Kidney tubule cell (primary cell): ENCODE results near the gene RPH3AL.
"Not testable (repeated sequence)": the region's sequence is repeated elsewhere in the genome, so short reads cannot be mapped to it uniquely, and the experiment has no call there.

Experiments used
- DNase-seq: peaks from one replicate; pipeline ENCODE4 v3.0.0-alpha.2; 2018; ENCODE audit warnings: low spot score

Gene RPH3AL

GRCh38 chr17:282000-282911 is 70.4 kb downstream of the RPH3AL start:
- no peak for DNase-seq

GRCh38 chr17:281365-281999 is 71.1 kb downstream of the RPH3AL start:
- DNase-seq, result no peak

GRCh38 chr17:280901-281300 is 71.7 kb downstream of the RPH3AL start:
- no peak for DNase-seq

- DNase-seq, result no peak
Measured at GRCh38 chr17:280216-280615, 72.4 kb downstream of the RPH3AL start.

DNA sequence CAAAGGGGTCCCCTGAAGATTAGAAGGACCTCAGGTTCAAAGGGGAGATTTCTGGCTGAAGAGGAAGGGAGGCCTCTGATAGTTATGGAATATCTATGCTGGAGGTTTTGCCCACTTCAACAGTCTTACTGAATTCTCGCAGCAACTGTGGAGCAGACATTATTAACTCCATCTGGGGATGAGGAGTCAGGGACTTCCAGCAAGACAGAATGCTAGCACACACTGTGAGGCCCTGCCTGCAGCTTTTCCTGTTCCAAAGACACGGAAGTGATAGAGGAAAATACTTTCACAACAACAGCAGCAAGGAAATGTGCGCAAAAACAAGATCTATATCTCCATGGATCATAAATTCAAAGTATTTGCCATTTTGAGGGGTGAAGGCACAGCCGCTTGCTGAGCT is 72.8 kb downstream of the RPH3AL start:
- no peak for DNase-seq

DNA sequence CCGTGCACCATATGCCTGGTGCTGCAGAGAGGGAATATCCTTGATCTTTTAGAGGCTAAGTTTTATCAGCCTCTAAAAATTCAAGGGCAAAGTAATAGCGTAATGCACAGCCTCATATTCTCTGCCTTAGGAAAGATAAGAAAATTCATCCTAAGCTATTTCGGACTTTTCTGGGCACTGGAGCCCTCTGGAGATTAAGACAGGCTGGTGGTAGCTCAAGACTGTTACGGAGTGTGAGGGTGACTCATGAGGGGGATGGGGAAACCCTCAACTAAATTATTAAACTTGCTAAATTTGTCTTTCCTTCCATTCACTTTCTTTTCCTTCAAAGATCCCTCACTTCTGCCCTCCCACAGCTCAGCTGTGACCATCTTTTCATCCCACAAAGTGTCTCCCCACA is 73.3 kb downstream of the RPH3AL start:
- DNase-seq, result no peak

DNA sequence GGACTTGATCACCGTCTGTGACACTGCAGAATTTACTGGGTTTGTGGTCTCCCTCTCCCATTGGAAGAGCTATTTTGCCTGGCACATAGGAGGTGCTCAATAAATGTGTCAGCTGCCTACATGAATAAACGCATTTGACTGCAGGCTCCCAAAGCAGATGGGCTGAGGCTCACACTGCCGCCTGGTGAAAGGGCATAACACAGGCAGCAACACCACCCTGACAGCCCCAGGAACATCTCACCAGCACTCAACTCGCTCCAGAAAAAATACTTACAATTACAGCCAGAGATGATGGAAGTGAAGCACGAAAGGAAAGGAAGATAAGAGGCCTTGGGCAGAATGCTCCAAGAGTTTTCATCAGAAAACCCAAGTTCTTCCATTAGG is 73.9 kb downstream of the RPH3AL start:
- DNase-seq, result no peak

GRCh38 chr17:278055-278675 is 74.4 kb downstream of the RPH3AL start:
- DNase-seq, result no peak

DNA sequence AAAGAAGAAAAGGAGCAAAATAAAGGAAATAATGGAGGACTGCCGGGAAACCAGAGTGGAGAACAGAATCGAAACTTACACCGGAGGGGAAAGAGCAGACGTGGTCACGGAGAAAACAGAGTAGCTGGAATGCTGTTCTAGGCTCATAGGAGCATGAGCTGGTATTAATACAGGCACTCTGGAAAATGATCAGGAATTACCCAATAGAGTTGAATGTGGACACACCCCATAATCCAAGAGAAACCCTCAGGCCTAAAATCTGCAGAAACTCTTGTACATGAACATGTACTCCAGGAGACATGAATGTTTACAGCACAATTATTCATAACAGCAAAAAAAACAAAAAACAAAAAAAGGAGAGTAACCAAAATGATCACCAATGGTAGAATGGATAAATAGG is 77.7 kb downstream of the RPH3AL start:
- DNase-seq, result no peak

GRCh38 chr17:273981-274832 is 78.4 kb downstream of the RPH3AL start:
- no peak for DNase-seq

DNA sequence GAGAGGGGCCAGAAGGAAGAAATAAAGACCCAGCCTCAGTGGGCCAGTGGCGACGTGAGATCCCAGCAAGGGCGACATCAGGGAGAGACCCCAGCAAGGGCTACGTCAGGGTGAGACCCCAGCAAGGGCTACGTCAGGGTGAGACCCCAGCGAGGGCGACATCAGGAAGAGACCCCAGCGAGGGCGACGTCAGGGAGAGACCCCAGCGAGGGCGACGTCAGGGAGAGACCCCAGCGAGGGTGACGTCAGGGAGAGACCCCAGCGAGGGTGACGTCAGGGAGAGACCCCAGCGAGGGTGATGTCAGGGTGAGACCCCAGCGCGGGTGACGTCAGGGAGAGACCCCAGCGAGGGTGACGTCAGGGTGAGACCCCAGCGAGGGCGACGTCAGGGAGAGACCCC is 79.8 kb downstream of the RPH3AL start:
- DNase-seq, result not testable (repeated sequence)

- DNase-seq, result not testable (repeated sequence)
Measured at GRCh38 chr17:271928-272623, 80.5 kb downstream of the RPH3AL start.

- DNase-seq, result no peak
Measured at GRCh38 chr17:269616-270514, 82.7 kb downstream of the RPH3AL start.

- DNase-seq, result no peak
Measured at GRCh38 chr17:266701-267667, 85.6 kb downstream of the RPH3AL start.

GRCh38 chr17:266219-266618 is 86.4 kb downstream of the RPH3AL start:
- no peak for DNase-seq

DNA sequence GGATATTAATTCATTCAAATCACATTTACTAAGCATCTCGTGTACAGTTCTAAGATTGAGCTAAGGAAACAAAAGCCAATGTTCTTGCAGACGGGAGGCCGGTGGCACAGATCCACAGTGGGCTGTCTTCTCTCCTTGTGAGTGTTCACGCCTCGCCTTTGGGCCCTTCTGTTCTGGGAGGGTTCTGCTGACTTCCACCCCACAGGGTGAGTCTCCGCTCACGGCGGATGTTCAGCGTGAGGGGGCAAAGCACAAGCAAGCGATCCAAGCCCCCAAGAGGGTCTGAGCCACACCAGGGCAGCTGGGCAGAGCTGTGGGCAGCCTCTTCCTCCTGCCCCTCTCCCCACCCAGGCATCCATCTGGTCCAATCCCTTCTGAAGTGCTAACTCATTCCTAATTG is 86.9 kb downstream of the RPH3AL start:
- DNase-seq, result no peak

- DNase-seq, result no peak
Measured at GRCh38 chr17:263773-264172, 88.8 kb downstream of the RPH3AL start.

GRCh38 chr17:263271-263670 is 89.3 kb downstream of the RPH3AL start:
- no peak for DNase-seq

- no peak for DNase-seq
Measured at GRCh38 chr17:261635-262034, 91.0 kb downstream of the RPH3AL start.
